IPS-15b (cell line): ENCODE measurements around the gene MYO10.

Source experiments
- H3K27me3 ChIP-seq: one replicate; pipeline ENCODE4 v1.6.1; 2013; ENCODE audit warnings: low read length; ENCODE audit not compliant: control insufficient read depth, insufficient read depth
- H3K36me3 ChIP-seq: one replicate; pipeline ENCODE4 v1.6.1; 2013; ENCODE audit warnings: low read length; ENCODE audit not compliant: control insufficient read depth, insufficient read depth
- H3K4me1 ChIP-seq: one replicate; pipeline ENCODE4 v1.6.1; 2013; ENCODE audit warnings: mild to moderate bottlenecking, low read length; ENCODE audit not compliant: control insufficient read depth, insufficient read depth
- H3K4me3 ChIP-seq: one replicate; pipeline ENCODE4 v1.5.1; 2013; ENCODE audit warnings: low read depth, low read length
- H3K9ac ChIP-seq: one replicate; pipeline ENCODE4 v1.6.1; 2013; ENCODE audit warnings: low read depth, mild to moderate bottlenecking, low read length
- H3K9me3 ChIP-seq: one replicate; pipeline ENCODE4 v1.6.1; 2013; ENCODE audit warnings: mild to moderate bottlenecking, low read length; ENCODE audit not compliant: control insufficient read depth, insufficient read depth

The MYO10 gene

GRCh38 chr5:16935231-16936149 is 598 bp downstream of the MYO10 start:
- Histone ChIP-seq H3K9ac (peak overlapping the region; percentile 66), H3K36me3 (no peaks in the 10 kb centered on the region), H3K4me3 (peak overlapping the region; percentile 90), H3K9me3 (no peaks in the 10 kb centered on the region), H3K27me3 (peaks cover 41% of the 10 kb centered on the region), H3K4me1 (peaks cover 3% of the 10 kb centered on the region)

- peaks cover 7% of the 10 kb centered on the region for H3K4me1 ChIP-seq
- no peak overlapping the region for H3K9ac ChIP-seq
- H3K36me3 ChIP-seq, result no peaks in the 10 kb centered on the region
- H3K27me3 ChIP-seq, result peaks cover 41% of the 10 kb centered on the region
- no peaks in the 10 kb centered on the region for H3K9me3 ChIP-seq
- H3K4me3 ChIP-seq, result peak overlapping the region; percentile 90
These were observed 1.4 kb downstream of the MYO10 start for GRCh38 chr5:16934677-16935153.

GRCh38 chr5:16934123-16934522 is 2.0 kb downstream of the MYO10 start:
- Histone ChIP-seq H3K4me3 (peak overlapping the region; percentile 90), H3K4me1 (peaks cover 7% of the 10 kb centered on the region), H3K9ac (no peak overlapping the region), H3K27me3 (peaks cover 41% of the 10 kb centered on the region), H3K36me3 (no peaks in the 10 kb centered on the region), H3K9me3 (no peaks in the 10 kb centered on the region)

GRCh38 chr5:16933337-16933736 is 2.8 kb downstream of the MYO10 start:
- Histone ChIP-seq H3K4me3 (peak overlapping the region; percentile 38), H3K4me1 (peaks cover 7% of the 10 kb centered on the region), H3K9ac (no peak overlapping the region), H3K9me3 (no peaks in the 10 kb centered on the region), H3K27me3 (peaks cover 35% of the 10 kb centered on the region), H3K36me3 (no peaks in the 10 kb centered on the region)

GRCh38 chr5:16932401-16932800 is 3.7 kb downstream of the MYO10 start:
- H3K36me3 ChIP-seq, result no peaks in the 10 kb centered on the region
- peaks cover 26% of the 10 kb centered on the region for H3K27me3 ChIP-seq
- H3K9ac ChIP-seq, result no peak overlapping the region
- no peak overlapping the region for H3K4me3 ChIP-seq
- H3K4me1 ChIP-seq, result peaks cover 7% of the 10 kb centered on the region
- no peaks in the 10 kb centered on the region for H3K9me3 ChIP-seq

GRCh38 chr5:16931334-16932110 is 4.6 kb downstream of the MYO10 start:
- Histone ChIP-seq H3K36me3 (no peaks in the 10 kb centered on the region), H3K9me3 (no peaks in the 10 kb centered on the region), H3K9ac (no peak overlapping the region), H3K27me3 (peaks cover 17% of the 10 kb centered on the region), H3K4me1 (peaks cover 7% of the 10 kb centered on the region), H3K4me3 (no peak overlapping the region)

- Histone ChIP-seq H3K27me3 (peaks cover 16% of the 10 kb centered on the region), H3K4me1 (peaks cover 7% of the 10 kb centered on the region), H3K9ac (no peak overlapping the region), H3K9me3 (no peaks in the 10 kb centered on the region), H3K4me3 (no peak overlapping the region), H3K36me3 (no peaks in the 10 kb centered on the region)
These were observed 5.6 kb downstream of the MYO10 start for GRCh38 chr5:16930496-16930895.

- Histone ChIP-seq H3K4me3 (no peak overlapping the region), H3K9me3 (no peaks in the 10 kb centered on the region), H3K27me3 (peaks cover 13% of the 10 kb centered on the region), H3K4me1 (peaks cover 7% of the 10 kb centered on the region), H3K36me3 (no peaks in the 10 kb centered on the region), H3K9ac (no peak overlapping the region)
These were observed 6.3 kb downstream of the MYO10 start for GRCh38 chr5:16929831-16930230.

- no peak overlapping the region for H3K9ac ChIP-seq
- peaks cover 8% of the 10 kb centered on the region for H3K27me3 ChIP-seq
- H3K9me3 ChIP-seq, result no peaks in the 10 kb centered on the region
- H3K4me3 ChIP-seq, result no peak overlapping the region
- H3K36me3 ChIP-seq, result no peaks in the 10 kb centered on the region
- peaks cover 7% of the 10 kb centered on the region for H3K4me1 ChIP-seq
These were observed 6.7 kb downstream of the MYO10 start for GRCh38 chr5:16929347-16929746.

GRCh38 chr5:16927613-16928012 is 8.5 kb downstream of the MYO10 start:
- H3K4me3 ChIP-seq, result no peak overlapping the region
- H3K4me1 ChIP-seq, result peaks cover 4% of the 10 kb centered on the region
- no peaks in the 10 kb centered on the region for H3K36me3 ChIP-seq
- H3K9me3 ChIP-seq, result no peaks in the 10 kb centered on the region
- no peaks in the 10 kb centered on the region for H3K27me3 ChIP-seq
- H3K9ac ChIP-seq, result no peak overlapping the region

- no peak overlapping the region for H3K4me3 ChIP-seq
- H3K4me1 ChIP-seq, result peaks cover 4% of the 10 kb centered on the region
- no peak overlapping the region for H3K9ac ChIP-seq
- no peaks in the 10 kb centered on the region for H3K27me3 ChIP-seq
- H3K9me3 ChIP-seq, result no peaks in the 10 kb centered on the region
- H3K36me3 ChIP-seq, result no peaks in the 10 kb centered on the region
These were observed 9.7 kb downstream of the MYO10 start for GRCh38 chr5:16926417-16926816.
